Heart right ventricle (tissue), 16 donors: ENCODE measurements around the gene PPP1R9B. TPM values are rescaled to one million over a fixed set of nuclear protein-coding genes. Genes with fewer than 3 reads are reported as not detected.

ENCODE experiments used
- ATAC-seq, 8 donors: fragments of 200-7000 bp; cut with Tn5 transposase; one replicate each; pipeline ENCODE4 v1.9.1; 2020; ENCODE audit warnings: mild to moderate bottlenecking in 8 of 8, moderate library complexity in 8 of 8, moderate number of reproducible peaks in 1 of 8
- DNase-seq, 2 donors: peaks; one replicate each; pipeline ENCODE4 v3.0.0-alpha.2; 2020
- H3K27ac ChIP-seq, 10 donors: fragments of 200-600 bp; sonication (generic) in 2 of 10; one replicate each; pipeline versions ENCODE4 v1.5.0 to v1.8.0; 2020 to 2022; ENCODE audit warnings: mild to moderate bottlenecking in 3 of 10
- H3K27me3 ChIP-seq, 7 donors: fragments of 200-600 bp; one replicate each; pipeline ENCODE4 v1.8.0; 2021 to 2022; ENCODE audit warnings: mild to moderate bottlenecking in 2 of 7
- H3K36me3 ChIP-seq, 9 donors: fragments of 200-600 bp; sonication (generic) in 1 of 9; one replicate each; pipeline versions ENCODE4 v1.5.0 to v1.8.0; 2020 to 2022; ENCODE audit warnings: mild to moderate bottlenecking in 2 of 9
- H3K4me1 ChIP-seq, 9 donors: fragments of 200-600 bp; sonication (generic) in 1 of 9; one replicate each; pipeline versions ENCODE4 v1.5.0 to v1.8.0; 2020 to 2022; ENCODE audit warnings: mild to moderate bottlenecking in 4 of 9
- H3K4me3 ChIP-seq, 10 donors: fragments of 200-600 bp; sonication (generic) in 2 of 10; one replicate each; pipeline versions ENCODE4 v1.5.0 to v1.8.0; 2020 to 2022; ENCODE audit warnings: mild to moderate bottlenecking in 7 of 10, moderate library complexity in 2 of 10
- H3K9me3 ChIP-seq, 11 donors: fragments of 200-600 bp in 10 of 11; sonication (generic) in 2 of 11; one replicate each; pipeline versions ENCODE4 v1.5.0 to v1.8.0; 2013 to 2022; ENCODE audit warnings: mild to moderate bottlenecking in 2 of 11, control low read depth in 1 of 11, moderate library complexity in 1 of 11
- CTCF ChIP-seq, 9 donors: fragments of 200-600 bp; sonication (generic) in 2 of 9; IDR thresholded peaks; one replicate each; pipeline versions ENCODE4 v1.5.0 to v1.8.0; 2021 to 2022; ENCODE audit warnings: antibody characterized with exemption in 9 of 9, mild to moderate bottlenecking in 5 of 9, moderate library complexity in 1 of 9
- WGBS, 2 donors: extraction: QIAGEN DNeasy Blood & Tissue Kit; methylation state at CpG; one replicate each; pipeline ENCODE4 v1.1.7; 2013; ENCODE audit warnings: inconsistent platforms in 1 of 2; 5-methylcytosine and 5-hydroxymethylcytosine counted together
- intact Hi-C, 10 donors: fragments of 100-400 bp; cut with DNase I; formaldehyde crosslinking; loops; one replicate each; pipeline versions ENCODE4 v1.11.1 to v1.14.2; 2022
- polyA plus RNA-seq, 2 donors: library from polyadenylated mRNA; stranded (reverse); fragments of 200-250 nt; gene quantifications; one replicate each; pipeline ENCODE4 v1.2.3, GENCODE V29; 2013
- total RNA-seq, 10 donors: library from RNA; stranded (reverse); fragmentation: NEBNext Ultra II Directional in 3 of 10; extraction: Animal tissue kit (Norgen Biotek cat#: 25700) in 3 of 10; gene quantifications; one replicate each; pipeline versions ENCODE4 v1.2.1 to v1.2.4, GENCODE V29; 2021 to 2023
- donor health status: Arrhythmogenic right ventricular cardiomyopathy.
- donor health status: ischemic (EF 13 %, LVEDD 7.1; RV severe dilation, severe dysfunction).
- donor health status: healthy with polysubstance abuse.
- donor health status: DM: no; HTN: yes; CAD: no.
- donor health status: DM: no; HTN: no; CAD: no.
- donor health status: ischemic (EF 25% LVEDD 6.9; RV normal size, moderate dysfunction).
- donor health status: ischemic (EF 25% LVEDD 5.7; RV mildly dilated, moderate dysfunction).
- donor health status: healthy.
- donor health status: DM: yes; HTN: yes; CAD: no.
- donor health status: Ischemic cardiomyopathy.
- donor health status: ischemic (EF 35%, LVEDD 5.7; RV mildly dilated, moderate dysfunction).
- donor health status: nonischemic (EF 11% LVEDD 7.7; RV severe dilation, severe dysfunction).
- donor health status: DM: yes; HTN: yes; CAD: no.
- donor health status: PGD.
- donor health status: ischemic (EF 29% LVEDD 5.4; RV normal size, mild dysfunction).
- donor health status: nonischemic (EF 23%, LVEDD 6.1; RV moderate dilation, normal function).

The PPP1R9B gene
- total and polyA plus RNA-seq, 12 donors, result 17.3 to 45.4 (median 26.9) TPM

- 84 to 86% methylated on average over 8 of the region's 8 CpGs for WGBS, 2 donors
- Histone ChIP-seq H3K9me3 (no peaks in the 10 kb centered on the region), H3K36me3 (peaks cover 0 to 100% (median 47%) of the 10 kb centered on the region in 9 donors), H3K27ac (no peak overlapping the region), H3K4me1 (no peaks in the 10 kb centered on the region), H3K27me3 (no peaks in the 10 kb centered on the region), H3K4me3 (no peak overlapping the region)
- DNase-seq (no peak), ATAC-seq (no peak)
- TF ChIP-seq CTCF (IDR thresholded peaks at IDR 0.05), result no peak
- intact Hi-C loops, result no loop called here
Measured at GRCh38 chr17:50190603-50191358, 40.3 kb upstream of the PPP1R9B start.

- H3K27me3 ChIP-seq, result no peaks in the 10 kb centered on the region
- intact Hi-C loops, result no loop called here
- H3K4me1 ChIP-seq, result no peaks in the 10 kb centered on the region
- no peak for DNase-seq
- no peak overlapping the region for H3K4me3 ChIP-seq
- H3K27ac ChIP-seq, result no peak overlapping the region
- peaks cover 0 to 100% (median 42%) of the 10 kb centered on the region in 9 donors for H3K36me3 ChIP-seq
- no peaks in the 10 kb centered on the region for H3K9me3 ChIP-seq
- no peak for ATAC-seq
- no peak for TF ChIP-seq CTCF (IDR thresholded peaks at IDR 0.05)
- 78 to 83% methylated on average over 8 of the region's 8 CpGs for WGBS, 2 donors
Measured at GRCh38 chr17:50190293-50190602, 39.8 kb upstream of the PPP1R9B start.

DNA sequence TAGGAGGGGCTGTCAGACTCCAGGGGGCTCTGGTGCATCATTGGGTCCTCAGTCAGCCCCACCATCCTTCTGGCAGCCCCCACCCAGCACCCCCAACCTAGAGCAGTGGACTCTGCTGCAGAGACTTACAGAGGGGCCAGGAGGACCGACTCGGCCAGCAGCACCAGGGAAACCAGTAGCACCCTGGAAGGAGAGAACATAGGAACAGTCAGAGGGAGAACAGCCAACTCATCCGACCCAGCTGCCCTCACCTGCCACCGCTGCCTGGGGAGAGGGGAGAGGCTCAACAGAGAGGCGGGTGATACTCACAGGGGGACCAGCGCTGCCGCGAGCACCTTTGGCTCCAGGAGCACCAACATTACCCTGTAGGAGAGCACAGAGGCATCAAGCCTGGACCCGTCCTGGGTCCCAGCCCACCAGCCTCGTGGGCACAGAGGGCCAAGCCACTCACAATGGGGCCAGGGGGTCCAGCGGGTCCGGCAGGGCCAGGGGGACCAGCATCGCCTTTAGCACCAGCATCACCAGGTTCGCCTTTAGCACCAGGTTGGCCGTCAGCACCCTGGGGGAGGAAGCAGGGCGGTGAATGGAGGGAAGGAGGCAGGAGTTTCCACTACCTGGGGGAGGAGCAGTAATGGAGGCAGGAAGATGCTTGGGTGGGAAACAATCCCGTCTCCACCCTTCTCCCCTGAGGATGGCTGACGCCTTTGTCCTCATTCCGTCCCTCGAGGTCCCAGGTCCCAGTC lies 39.2 kb upstream of the PPP1R9B start:
- Histone ChIP-seq H3K9me3 (no peaks in the 10 kb centered on the region), H3K27ac (no peak overlapping the region), H3K4me1 (peaks cover 0 to 4% (median 0%) of the 10 kb centered on the region in 9 donors), H3K27me3 (no peaks in the 10 kb centered on the region), H3K36me3 (peaks cover 0 to 100% (median 38%) of the 10 kb centered on the region in 9 donors), H3K4me3 (no peak overlapping the region)
- no peak for TF ChIP-seq CTCF (IDR thresholded peaks at IDR 0.05)
- ATAC-seq, result no peak
- 69 to 73% methylated on average over 19 to 20 of the region's 20 CpGs for WGBS, 2 donors
- intact Hi-C loops, result no loop called here
- DNase-seq, result no peak

GRCh38 chr17:50188921-50189549 lies 38.6 kb upstream of the PPP1R9B start:
- Histone ChIP-seq H3K4me1 (peaks cover 0 to 10% (median 0%) of the 10 kb centered on the region in 9 donors), H3K4me3 (no peak overlapping the region), H3K36me3 (peaks cover 0 to 95% (median 38%) of the 10 kb centered on the region in 9 donors), H3K9me3 (no peaks in the 10 kb centered on the region), H3K27me3 (no peaks in the 10 kb centered on the region), H3K27ac (no peak overlapping the region)
- TF ChIP-seq CTCF (IDR thresholded peaks at IDR 0.05), result no peak
- ATAC-seq (no peak), DNase-seq (no peak)
- 77 to 82% methylated on average over 11 of the region's 11 CpGs for WGBS, 2 donors
- intact Hi-C loops, result no loop called here
